OCI-LY3 (cell line): Measurements from ENCODE around the gene PPBP.

ENCODE experiments used
- CTCF ChIP-seq: fragments of 200-600, 300-600 bp; sonication (generic); IDR thresholded peaks from 2 replicates; pipeline ENCODE4 v1.5.1; 2014; ENCODE audit warnings: antibody characterized with exemption, low read length, low read depth
- EZH2phosphoT487 ChIP-seq: fragments of 200-600 bp; shearing (Covaris generic); IDR thresholded peaks from 2 replicates; pipeline ENCODE4 v1.6.1; 2018; ENCODE audit warnings: antibody characterized with exemption, mixed run types, low read depth

- TF ChIP-seq CTCF = no peak
- no peak for TF ChIP-seq EZH2phosphoT487
Observed at GRCh38 chr4:74032064-74032463, 44.1 kb upstream of the PPBP start.
